Fibroblast of lung (primary cell): Measurements from ENCODE around the gene CORO7. TPM values are rescaled to one million over a fixed set of nuclear protein-coding genes. Genes with fewer than 3 reads are reported as not detected.
A peak's percentile ranks its signal among the peaks of the same experiment; 100 is the strongest.

ENCODE experiments used
- DNase-seq, 2 donors: peaks; one replicate each; pipeline versions ENCODE4 v3.0.0 to v3.0.0-alpha.2; 2010; ENCODE audit warnings: low read depth in 2 of 2
- H2AFZ ChIP-seq: 2 replicates; pipeline ENCODE4 v1.5.1; 2012; ENCODE audit warnings: low read length, control low read depth, inconsistent platforms
- H3K27ac ChIP-seq: 2 replicates; pipeline ENCODE4 v1.5.1; 2011; ENCODE audit warnings: low read length, control low read depth; ENCODE audit not compliant: insufficient read depth
- H3K27me3 ChIP-seq: 2 replicates; pipeline ENCODE4 v1.5.1; 2011; ENCODE audit warnings: mild to moderate bottlenecking, low read length; ENCODE audit not compliant: control insufficient read depth, insufficient read depth
- H3K36me3 ChIP-seq: 2 replicates; pipeline ENCODE4 v1.5.1; 2011; ENCODE audit warnings: low read length; ENCODE audit not compliant: control insufficient read depth, insufficient read depth
- H3K4me1 ChIP-seq: 2 replicates; pipeline ENCODE4 v1.5.1; 2011; ENCODE audit warnings: low read length; ENCODE audit not compliant: control insufficient read depth, insufficient read depth; ENCODE audit errors: extremely low read depth
- H3K4me2 ChIP-seq: 2 replicates; pipeline ENCODE4 v1.5.1; 2011; ENCODE audit warnings: low read length, control low read depth; ENCODE audit not compliant: insufficient read depth; ENCODE audit errors: extremely low read depth
- H3K4me3 ChIP-seq, 4 experiments: fragments of 200-600 bp in 1 of 4; sonication (generic) in 1 of 4; replicated peaks in 1 of 4; 2 replicates each; pipeline ENCODE4 v1.5.1; 2011 to 2016; ENCODE audit warnings: low read length in 4 of 4, low read depth in 3 of 4, mild to moderate bottlenecking in 3 of 4, control low read depth in 2 of 4, inconsistent platforms in 1 of 4, mixed read lengths in 1 of 4; ENCODE audit not compliant: insufficient read depth in 1 of 4; ENCODE audit errors: control extremely low read depth in 1 of 4
- H3K79me2 ChIP-seq: 2 replicates; pipeline ENCODE4 v1.5.1; 2012; ENCODE audit warnings: mild to moderate bottlenecking, low read length, inconsistent platforms; ENCODE audit not compliant: control insufficient read depth, insufficient read depth
- H3K9ac ChIP-seq: 2 replicates; pipeline ENCODE4 v1.5.1; 2011; ENCODE audit warnings: mild to moderate bottlenecking, low read length, control low read depth; ENCODE audit not compliant: insufficient read depth
- H3K9me3 ChIP-seq: 2 replicates; pipeline ENCODE4 v1.5.1; 2012; ENCODE audit warnings: low read depth, low read length; ENCODE audit not compliant: control insufficient read depth, insufficient read depth
- H4K20me1 ChIP-seq: 2 replicates; pipeline ENCODE4 v1.5.1; 2011; ENCODE audit warnings: low read length; ENCODE audit not compliant: control insufficient read depth, insufficient read depth; ENCODE audit errors: extremely low read depth
- CTCF ChIP-seq, 2 donors: IDR thresholded peaks in 1 of 2; conservative IDR thresholded peaks in 1 of 2; 1 replicate in 1 of 2; 2 replicates in 1 of 2; pipeline ENCODE4 v1.5.1; 2011 to 2012; ENCODE audit warnings: low read length in 2 of 2, control low read depth in 1 of 2, inconsistent platforms in 1 of 2, low read depth in 1 of 2, mild to moderate bottlenecking in 1 of 2
- EZH2 ChIP-seq: IDR thresholded peaks from 2 replicates; pipeline ENCODE4 v1.5.1; 2012; ENCODE audit warnings: low read length, control low read depth, mild to moderate bottlenecking; ENCODE audit errors: missing control alignments
- polyA plus RNA-seq, 2 donors: library from polyadenylated mRNA; depleted of rRNA in 1 of 2; stranded (reverse) in 1 of 2; unstranded in 1 of 2; fragments of >200 nt; gene quantifications; 2 replicates each; pipeline ENCODE4 v1.2.1, GENCODE V29; 2011 to 2012; ENCODE audit warnings: missing spikeins in 1 of 2
- total RNA-seq: library from RNA; depleted of rRNA; stranded (reverse); fragments of >200 nt; gene quantifications from 2 replicates; pipeline ENCODE4 v1.2.1, GENCODE V29; 2014

The CORO7 gene
- total and polyA plus RNA-seq, 2 donors (not counting 1 experiment from before 2014, with no cell fraction given) = 6.1 to 11.1 TPM

GRCh38 chr16:4376893-4377572, 39.4 kb downstream of the CORO7 start:
- Histone ChIP-seq H4K20me1 (peaks cover 2% of the 10 kb centered on the region), H3K36me3 (peaks cover 32% of the 10 kb centered on the region), H2AFZ (no peak overlapping the region), H3K27ac (peak overlapping the region; percentile 94), H3K79me2 (peaks cover 93% of the 10 kb centered on the region), H3K9me3 (no peaks in the 10 kb centered on the region), H3K9ac (peak overlapping the region; percentile 74), H3K4me3 (peak overlapping the region in 1 of 4 experiments; percentile 52), H3K4me2 (peak overlapping the region; percentile 79), H3K27me3 (no peaks in the 10 kb centered on the region), H3K4me1 (peaks cover 45% of the 10 kb centered on the region)
- no peak for TF ChIP-seq CTCF (conservative IDR thresholded peaks at IDR 0.05 in 1 of 2, IDR thresholded peaks at IDR 0.05 in 1 of 2; ENCODE audit: low read depth in 1 of 2, low read length in 2 of 2)
- no peak for TF ChIP-seq EZH2
- no peak for DNase-seq

- Histone ChIP-seq H3K4me3 (peak overlapping the region; percentile 24 to 52 (median 28)), H3K9ac (peak overlapping the region; percentile 74), H3K4me2 (peak overlapping the region; percentile 79), H3K4me1 (peaks cover 47% of the 10 kb centered on the region), H3K27me3 (no peaks in the 10 kb centered on the region), H3K36me3 (peaks cover 26% of the 10 kb centered on the region), H4K20me1 (peaks cover 2% of the 10 kb centered on the region), H3K79me2 (peaks cover 90% of the 10 kb centered on the region), H3K9me3 (no peaks in the 10 kb centered on the region), H2AFZ (no peak overlapping the region), H3K27ac (peak overlapping the region; percentile 94)
- peak; percentile 87 to 90 for DNase-seq
- no peak for TF ChIP-seq CTCF (conservative IDR thresholded peaks at IDR 0.05 in 1 of 2, IDR thresholded peaks at IDR 0.05 in 1 of 2; ENCODE audit: low read depth in 1 of 2, low read length in 2 of 2)
- no peak for TF ChIP-seq EZH2
Observed at GRCh38 chr16:4376126-4376892, 40.1 kb downstream of the CORO7 start.

GRCh38 chr16:4375717-4376116, 40.7 kb downstream of the CORO7 start:
- H3K79me2 ChIP-seq = peaks cover 84% of the 10 kb centered on the region
- peaks cover 2% of the 10 kb centered on the region for H4K20me1 ChIP-seq
- no peaks in the 10 kb centered on the region for H3K27me3 ChIP-seq
- DNase-seq = peak in 1 of 2 donors; percentile 47
- H3K4me1 ChIP-seq = peaks cover 52% of the 10 kb centered on the region
- H3K27ac ChIP-seq = peak overlapping the region; percentile 94
- H3K9me3 ChIP-seq = no peaks in the 10 kb centered on the region
- peak overlapping the region; percentile 74 for H3K9ac ChIP-seq
- H3K4me3 ChIP-seq = peak overlapping the region in 3 of 4 experiments; percentile 21 to 52 (median 32)
- peaks cover 21% of the 10 kb centered on the region for H3K36me3 ChIP-seq
- TF ChIP-seq EZH2 (no peak), CTCF (conservative IDR thresholded peaks at IDR 0.05 in 1 of 2, IDR thresholded peaks at IDR 0.05 in 1 of 2; ENCODE audit: low read depth in 1 of 2, low read length in 2 of 2) (no peak)
- no peak overlapping the region for H2AFZ ChIP-seq
- H3K4me2 ChIP-seq = peak overlapping the region; percentile 79
